HepG2 (cell line): Measurements from ENCODE around the gene PDILT. TPM values are rescaled to one million over a fixed set of nuclear protein-coding genes. Genes with fewer than 3 reads are reported as not detected.
A peak's percentile ranks its signal among the peaks of the same experiment; 100 is the strongest.

Experiments used
- ATAC-seq: fragments of 200-7000 bp; cut with Tn5 transposase; 3 replicates; pipeline ENCODE4 v1.9.1; 2020; ENCODE audit warnings: mild to moderate bottlenecking, moderate library complexity
- BruUV-seq: library from RNA; stranded (reverse); fragments of 400-500 nt; replicated peaks from 2 replicates; lab custom pipeline; 2021; lab: Mats Ljungman, UMichigan
- CTCF ChIA-PET: fragments of 300-600 bp; formaldehyde crosslinking; extraction: SDS; loops from one replicate; lab custom pipeline; 2021; ENCODE audit warnings: low total read pairs, inconsistent platforms, low intra/inter-chr PET ratio; lab: Yijun Ruan, JAX
- POLR2A ChIA-PET: fragments of 350-600 bp; sonication (Branson Sonifier 250); formaldehyde crosslinking; loops from one replicate; lab custom pipeline; 2020; ENCODE audit warnings: antibody characterized with exemption, inconsistent platforms; lab: Yijun Ruan, JAX
- DNase-seq: peaks from one replicate; pipeline ENCODE4 v3.0.0-alpha.2; 2015; ENCODE audit warnings: low spot score
- FAIRE-seq: peaks from 3 replicates; lab custom pipeline; 2011; peaks lifted over from hg19 to GRCh38; lab: Jason Lieb, UNC
- H2AFZ ChIP-seq: one replicate; pipeline ENCODE4 v1.6.1; 2011; ENCODE audit warnings: low read length, inconsistent platforms
- H3K27ac ChIP-seq: fragments of 300-600 bp; 3 replicates; pipeline ENCODE4 v1.8.0; 2011; ENCODE audit warnings: mixed run types, mild to moderate bottlenecking, mixed read lengths, low read length, inconsistent platforms; ENCODE audit not compliant: insufficient read depth; ENCODE audit errors: extremely low read length
- H3K27me3 ChIP-seq, 2 experiments: fragments of 200-600 bp in 1 of 2; 2 replicates in 1 of 2; 3 replicates in 1 of 2; pipeline versions ENCODE4 v1.6.0 to v1.8.0; 2011; ENCODE audit warnings: low read length in 2 of 2, mild to moderate bottlenecking in 2 of 2, moderate library complexity in 2 of 2, inconsistent platforms in 1 of 2; ENCODE audit not compliant: insufficient read depth in 2 of 2, control insufficient read depth in 1 of 2
- H3K36me3 ChIP-seq, 2 experiments: fragments of 200-600 bp in 1 of 2; replicated peaks in 1 of 2; 2 replicates in 1 of 2; 3 replicates in 1 of 2; pipeline versions ENCODE4 v1.5.1 to v1.8.0; 2011; ENCODE audit warnings: low read length in 2 of 2, inconsistent platforms in 1 of 2; ENCODE audit not compliant: insufficient read depth in 2 of 2, control insufficient read depth in 1 of 2
- H3K4me1 ChIP-seq: 2 replicates; pipeline ENCODE4 v1.5.1; 2012; ENCODE audit warnings: low read length, inconsistent platforms; ENCODE audit not compliant: insufficient read depth
- H3K4me2 ChIP-seq: 2 replicates; pipeline ENCODE4 v1.6.0; 2011; ENCODE audit warnings: low read depth, low read length, inconsistent platforms
- H3K4me3 ChIP-seq, 3 experiments: fragments of 200-600 bp in 1 of 3; sonication (generic), shearing (Covaris generic) in 1 of 3; replicated peaks in 1 of 3; 2 replicates each; pipeline ENCODE4 v1.5.1; 2011 to 2016; ENCODE audit warnings: low read length in 3 of 3, inconsistent platforms in 2 of 3, low read depth in 2 of 3, mild to moderate bottlenecking in 2 of 3, control low read depth in 1 of 3, mixed read lengths in 1 of 3; ENCODE audit not compliant: insufficient read depth in 1 of 3
- H3K79me2 ChIP-seq: one replicate; pipeline ENCODE4 v1.6.1; 2011; ENCODE audit warnings: low read length, inconsistent platforms; ENCODE audit not compliant: insufficient read depth
- H3K9ac ChIP-seq: 2 replicates; pipeline ENCODE4 v1.6.0; 2011; ENCODE audit warnings: mild to moderate bottlenecking, low read depth, low read length, inconsistent platforms; ENCODE audit not compliant: insufficient read depth
- H3K9me3 ChIP-seq: 2 replicates; pipeline ENCODE4 v1.5.1; 2012; ENCODE audit warnings: mild to moderate bottlenecking, low read length
- H4K20me1 ChIP-seq: 2 replicates; pipeline ENCODE4 v1.6.0; 2011; ENCODE audit warnings: inconsistent platforms, mild to moderate bottlenecking, low read length, moderate library complexity; ENCODE audit not compliant: insufficient read depth
- ARID2 ChIP-seq: sonication (generic); formaldehyde crosslinking; IDR thresholded peaks from 2 replicates; pipeline ENCODE4 v1.8.1; 2022; ENCODE audit warnings: mild to moderate bottlenecking, missing genetic modification reagents, borderline replicate concordance
- BCL6 ChIP-seq: IDR thresholded peaks from 2 replicates; pipeline ENCODE4 v1.6.1; 2016; ENCODE audit warnings: missing genetic modification reagents, missing compliant biosample characterization
- HDAC1 ChIP-seq: sonication (generic); formaldehyde crosslinking; IDR thresholded peaks from 2 replicates; pipeline ENCODE4 v1.5.1; 2020; ENCODE audit warnings: mild to moderate bottlenecking, missing genetic modification reagents
- HNF4A ChIP-seq: sonication (generic); formaldehyde crosslinking; IDR thresholded peaks from 2 replicates; pipeline ENCODE4 v1.4.0; 2020; ENCODE audit warnings: missing genetic modification reagents
- IRX3 ChIP-seq: sonication (generic); formaldehyde crosslinking; IDR thresholded peaks from 2 replicates; pipeline ENCODE4 v1.8.1; 2023; ENCODE audit warnings: mild to moderate bottlenecking, low read depth, missing genetic modification reagents, borderline replicate concordance
- KAT8 ChIP-seq: IDR thresholded peaks from 2 replicates; pipeline ENCODE4 v1.6.1; 2016; ENCODE audit warnings: missing genetic modification reagents, missing compliant biosample characterization
- PITX1 ChIP-seq: sonication (generic); formaldehyde crosslinking; IDR thresholded peaks from 2 replicates; pipeline ENCODE4 v1.5.1; 2020; ENCODE audit warnings: mild to moderate bottlenecking, missing genetic modification reagents
- RBAK ChIP-seq: sonication (generic); formaldehyde crosslinking; IDR thresholded peaks from 2 replicates; pipeline ENCODE4 v1.5.1; 2020; ENCODE audit warnings: mild to moderate bottlenecking, missing genetic modification reagents
- RFX5 ChIP-seq: IDR thresholded peaks from 2 replicates; pipeline ENCODE4 v1.6.1; 2011; ENCODE audit warnings: low read depth, low read length, improper control_type of control experiment
- SALL1 ChIP-seq: sonication (generic); formaldehyde crosslinking; IDR thresholded peaks from 2 replicates; pipeline ENCODE4 v1.8.0; 2022; ENCODE audit warnings: mild to moderate bottlenecking, missing genetic modification reagents
- SP4 ChIP-seq: sonication (generic); formaldehyde crosslinking; IDR thresholded peaks from 2 replicates; pipeline ENCODE4 v1.8.1; 2023; ENCODE audit warnings: mild to moderate bottlenecking, missing genetic modification reagents
- STAT5B ChIP-seq: sonication (generic); formaldehyde crosslinking; IDR thresholded peaks from 2 replicates; pipeline ENCODE4 v1.4.0; 2020; ENCODE audit warnings: missing genetic modification reagents
- USF2 ChIP-seq, 2 experiments: sonication (generic) in 1 of 2; formaldehyde crosslinking in 1 of 2; IDR thresholded peaks; 2 replicates each; pipeline versions ENCODE4 v1.5.1 to v1.6.1; 2011 to 2020; ENCODE audit warnings: borderline replicate concordance in 1 of 2, low read depth in 1 of 2, low read length in 1 of 2, mild to moderate bottlenecking in 1 of 2, missing genetic modification reagents in 1 of 2, moderate library complexity in 1 of 2
- ZMYM3 ChIP-seq: sonication (generic); formaldehyde crosslinking; IDR thresholded peaks from 2 replicates; pipeline ENCODE4 v1.5.1; 2020; ENCODE audit warnings: mild to moderate bottlenecking, missing genetic modification reagents
- ZNF292 ChIP-seq: sonication (generic); formaldehyde crosslinking; IDR thresholded peaks from 2 replicates; pipeline ENCODE4 v1.8.1; 2022; ENCODE audit warnings: mild to moderate bottlenecking, low read depth, missing genetic modification reagents, borderline replicate concordance
- ZNF382 ChIP-seq: sonication (generic); formaldehyde crosslinking; IDR thresholded peaks from 2 replicates; pipeline ENCODE4 v1.5.0; 2020; ENCODE audit warnings: missing genetic modification reagents, mild to moderate bottlenecking, borderline replicate concordance
- ZNF737 ChIP-seq: sonication (generic); formaldehyde crosslinking; IDR thresholded peaks from 2 replicates; pipeline ENCODE4 v1.5.0; 2020; ENCODE audit warnings: missing genetic modification reagents, mild to moderate bottlenecking, borderline replicate concordance
- WGBS: methylation state at CpG from one replicate; pipeline ENCODE4 v1.1.6; 2017; ENCODE audit warnings: low lambda C conversion rate; 5-methylcytosine and 5-hydroxymethylcytosine counted together
- in situ Hi-C: cut with HindIII; loops from 2 replicates; pipeline ENCODE4 v1.10.0; 2017; ENCODE audit warnings: low pct_unique_long_range_greater_than_20kb; ENCODE audit not compliant: extremely low pct_ligation_motif_present
- intact Hi-C: fragments of 100-400 bp; cut with micrococcal nuclease; formaldehyde crosslinking; loops from one replicate; pipeline ENCODE4 v1.10.0; 2022; ENCODE audit not compliant: unreplicated experiment
- polyA plus RNA-seq, 8 experiments: library from polyadenylated mRNA; depleted of rRNA in 3 of 8; stranded (reverse) in 7 of 8; unstranded in 1 of 8; fragments of >200 nt; fragmentation: Illumina TruSeq in 4 of 8; extraction: Trizol in 4 of 8; gene quantifications; 2 replicates each; pipeline versions ENCODE4 v1.2.1 to v1.2.3, GENCODE V29; 2011 to 2016; ENCODE audit warnings: low read depth in 4 of 8, missing spikeins in 1 of 8, mixed read lengths in 1 of 8; ENCODE audit not compliant: insufficient read depth in 1 of 8
- total RNA-seq, 5 experiments: library from RNA; depleted of rRNA; stranded (reverse); fragments of >200 nt; fragmentation: Illumina TruSeq; extraction: Trizol; gene quantifications; 2 replicates each; pipeline ENCODE4 v1.2.3, GENCODE V29; 2016; ENCODE audit warnings: low read depth in 1 of 5

PDILT gene
- total and polyA plus RNA-seq, 2 of the 13 experiments (the other 11 are each of a cell fraction or from before 2014, with no cell fraction given): not detected

GRCh38 chr16:20395946-20396345, 8.6 kb downstream of the PDILT start (continued):
- TF ChIP-seq ZNF382 (no peak), STAT5B (no peak), BCL6 (CRISPR knock-in tag) (no peak)

GRCh38 chr16:20393801-20394577, 10.5 kb downstream of the PDILT start:
- no peaks in the 10 kb centered on the region for H3K27me3 ChIP-seq
- FAIRE-seq: no peak
- no peak for DNase-seq
- H3K4me1 ChIP-seq: peaks cover 49% of the 10 kb centered on the region
- no TSS peak for BruUV-seq
- TF ChIP-seq ZNF292 (CRISPR knock-in tag) (0 out of 2 replicates have a peak, but pooled peaks have one; percentile 34), HNF4A (CRISPR knock-in tag) (peak; percentile 41; the same call in 1 of the 2 replicates), RBAK (no peak), KAT8 (CRISPR knock-in tag) (peak; percentile 16; the same call in 1 of the 2 replicates), SP4 (CRISPR knock-in tag) (0 out of 2 replicates have a peak, but pooled peaks have one; percentile 16), SALL1 (peak; percentile 18; the same call in 1 of the 2 replicates), ZMYM3 (peak; percentile 26; the same call in 1 of the 2 replicates), HDAC1 (CRISPR knock-in tag) (peak; percentile 25; the same call in 1 of the 2 replicates), RFX5 (no peak), ZNF737 (CRISPR knock-in tag) (no peak), PITX1 (0 out of 2 replicates have a peak, but pooled peaks have one; percentile 42), IRX3 (CRISPR knock-in tag) (0 out of 2 replicates have a peak, but pooled peaks have one; percentile 2), USF2 (IDR thresholded peaks at IDR 0.05; ENCODE audit: low read depth, low read length) (no peak), USF2 (CRISPR knock-in tag; IDR thresholded peaks at IDR 0.05; ENCODE audit: borderline replicate concordance) (peak; percentile 43; the same call in 1 of the 2 replicates), ARID2 (CRISPR knock-in tag) (0 out of 2 replicates have a peak, but pooled peaks have one; percentile 20)
- CTCF ChIA-PET: no interaction called here
- H2AFZ ChIP-seq: no peak overlapping the region
- in situ Hi-C loops (loop anchor here (25.0 kb wide), 1 partner anchor 807 kb away; no protein-coding TSS in a partner anchor), intact Hi-C loops (no loop called here)
- H3K9me3 ChIP-seq: no peaks in the 10 kb centered on the region
- WGBS: 2% methylated on average over 2 of the region's 2 CpGs
- H3K4me3 ChIP-seq: no peak overlapping the region
- ATAC-seq: peak; percentile 26; the same call in 1 of the 3 replicates
- POLR2A ChIA-PET: interaction anchor here (1.6 kb wide), 1 partner anchor 16 kb away, joined by 4 read pairs; the partner anchor contains the start of gene ACSM5
- 0 out of 2 replicates have a peak overlapping the region, but pooled peaks have one; percentile 0 for H3K9ac ChIP-seq
- no peaks in the 10 kb centered on the region for H4K20me1 ChIP-seq
- peak overlapping the region; percentile 1 for H3K27ac ChIP-seq
- peak overlapping the region; percentile 38 for H3K4me2 ChIP-seq
- H3K36me3 ChIP-seq: no peaks in the 10 kb centered on the region
- H3K79me2 ChIP-seq: no peaks in the 10 kb centered on the region
